GM19452 (cell line): ENCODE results near the gene ZNF48.
A peak's percentile ranks its signal among the peaks of the same experiment; 100 is the strongest.

Experiments used
- ATAC-seq: cut with Tn5 transposase; IDR thresholded peaks from one replicate; pipeline ENCODE4 v1.9.1; 2021; ENCODE audit not compliant: unreplicated experiment

ZNF48 gene

DNA sequence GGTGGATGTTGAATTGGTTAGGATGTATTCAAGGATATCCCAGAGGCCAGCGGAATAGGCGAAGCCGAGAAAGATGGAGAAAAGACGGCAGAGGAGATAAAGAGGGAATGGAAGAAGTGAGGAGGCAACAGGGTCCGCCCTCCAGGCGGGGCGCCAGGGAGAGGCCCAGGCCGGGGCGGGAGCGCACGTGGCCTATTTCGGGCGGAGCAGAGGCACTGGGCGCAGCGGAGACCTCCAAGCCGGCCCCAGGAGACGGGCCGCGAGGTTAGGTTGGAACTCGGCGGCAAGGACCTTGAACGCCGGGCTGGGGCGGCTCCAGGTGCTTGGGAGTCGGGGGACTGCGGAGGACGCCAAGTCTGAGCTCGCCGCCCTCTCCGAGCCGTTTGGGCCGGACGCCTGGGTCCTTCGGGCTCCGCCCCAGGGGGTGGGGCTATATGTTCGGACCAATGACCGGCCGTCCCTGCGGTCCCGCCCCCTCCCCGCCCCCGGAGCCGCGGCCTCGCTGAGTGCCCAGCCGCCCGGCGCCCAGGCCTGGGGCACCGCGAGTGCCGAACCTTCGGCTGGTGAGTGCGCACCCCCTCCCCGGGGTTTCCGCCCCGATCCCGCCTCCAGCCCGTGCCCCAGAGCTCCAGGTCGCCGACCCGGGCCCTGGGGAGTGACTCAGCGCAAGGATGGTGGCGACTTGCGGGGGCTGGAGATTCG lies 12.0 kb downstream of the ZNF48 start, which contains the start of gene ZNF771:
Gene ZNF771 (plus strand): TSS at position 505 of the 702 bp plus-strand sequence. CDS start 448 bp downstream, outside the sequence.
- peak; percentile 75 for ATAC-seq

DNA sequence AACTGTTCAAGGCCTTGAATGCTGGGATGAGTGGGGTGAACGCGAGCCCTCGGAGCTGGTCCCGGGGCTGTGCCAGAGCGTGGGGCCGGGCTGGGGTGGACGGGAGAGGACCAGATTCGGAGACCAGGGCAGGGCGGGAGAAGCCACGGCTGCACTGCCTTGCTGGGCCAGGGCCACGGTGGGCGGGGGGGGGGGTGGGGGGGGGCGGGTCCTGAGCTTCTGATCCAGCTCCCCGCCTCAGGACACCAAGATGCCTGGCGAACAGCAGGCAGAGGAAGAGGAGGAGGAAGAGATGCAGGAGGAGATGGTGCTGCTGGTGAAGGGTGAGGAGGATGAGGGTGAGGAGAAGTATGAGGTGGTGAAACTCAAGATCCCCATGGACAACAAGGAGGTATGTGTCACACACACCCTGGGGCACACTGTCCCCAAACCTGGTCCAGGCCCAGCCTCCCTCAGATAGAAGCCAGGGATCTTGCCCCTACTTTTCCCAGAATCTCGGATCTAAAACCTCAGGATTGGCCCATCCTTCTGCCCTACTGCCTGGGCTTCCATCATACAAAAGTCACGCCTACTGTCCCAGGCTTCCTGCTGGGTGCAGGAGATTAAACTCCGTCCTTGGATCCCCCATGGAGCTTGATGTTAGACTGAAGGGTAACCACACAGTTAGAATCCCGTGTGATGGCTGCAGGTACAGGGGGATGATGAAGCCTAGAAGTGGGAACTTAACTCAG lies 12.7 kb downstream of the ZNF48 start:
- peak; percentile 6 for ATAC-seq

DNA sequence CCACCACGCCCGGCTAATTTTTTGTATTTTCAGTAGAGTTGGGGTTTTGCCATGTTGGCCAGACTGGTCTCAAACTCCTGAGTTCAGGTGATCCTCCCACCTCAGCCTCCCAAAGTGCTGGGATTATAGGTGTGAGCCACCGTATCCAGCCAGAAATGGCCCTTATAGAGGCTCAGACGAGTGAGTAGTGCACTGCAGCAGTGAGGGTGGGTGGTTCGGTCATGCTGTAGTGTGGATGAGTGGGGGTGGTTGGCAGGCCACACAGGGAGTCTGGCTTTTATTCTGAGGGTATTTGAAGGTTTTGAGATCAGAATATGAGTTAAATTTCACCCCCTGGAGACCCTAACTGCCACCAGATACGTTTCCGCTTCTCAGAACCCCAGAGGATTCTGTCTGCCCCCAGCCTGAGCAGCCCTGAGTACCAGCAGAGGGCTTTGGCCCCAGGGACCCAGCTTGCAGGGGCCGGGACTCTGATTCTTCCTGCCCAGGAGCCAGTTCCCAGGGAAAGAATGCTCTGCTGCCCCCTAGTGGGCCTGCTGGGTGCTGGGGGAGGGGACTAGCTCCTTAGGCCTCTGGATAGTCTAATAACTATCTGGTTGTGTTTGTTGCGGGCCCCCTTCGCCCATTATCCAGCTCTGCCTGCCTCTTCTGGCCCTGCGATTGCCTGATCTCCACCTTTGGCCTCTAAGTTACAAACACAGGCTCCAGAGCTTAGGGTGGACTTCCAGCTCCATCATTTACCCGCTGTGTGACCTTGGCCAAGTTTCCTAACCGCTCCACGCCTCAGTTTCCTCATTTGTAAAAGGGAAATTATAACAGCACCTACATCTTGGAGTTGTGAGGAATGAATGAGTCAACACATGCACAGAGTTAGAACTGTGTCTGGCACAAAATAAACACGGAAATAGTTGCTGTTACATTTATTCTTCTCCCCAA lies 14.2 kb downstream of the ZNF48 start:
- ATAC-seq, result no peak

DNA sequence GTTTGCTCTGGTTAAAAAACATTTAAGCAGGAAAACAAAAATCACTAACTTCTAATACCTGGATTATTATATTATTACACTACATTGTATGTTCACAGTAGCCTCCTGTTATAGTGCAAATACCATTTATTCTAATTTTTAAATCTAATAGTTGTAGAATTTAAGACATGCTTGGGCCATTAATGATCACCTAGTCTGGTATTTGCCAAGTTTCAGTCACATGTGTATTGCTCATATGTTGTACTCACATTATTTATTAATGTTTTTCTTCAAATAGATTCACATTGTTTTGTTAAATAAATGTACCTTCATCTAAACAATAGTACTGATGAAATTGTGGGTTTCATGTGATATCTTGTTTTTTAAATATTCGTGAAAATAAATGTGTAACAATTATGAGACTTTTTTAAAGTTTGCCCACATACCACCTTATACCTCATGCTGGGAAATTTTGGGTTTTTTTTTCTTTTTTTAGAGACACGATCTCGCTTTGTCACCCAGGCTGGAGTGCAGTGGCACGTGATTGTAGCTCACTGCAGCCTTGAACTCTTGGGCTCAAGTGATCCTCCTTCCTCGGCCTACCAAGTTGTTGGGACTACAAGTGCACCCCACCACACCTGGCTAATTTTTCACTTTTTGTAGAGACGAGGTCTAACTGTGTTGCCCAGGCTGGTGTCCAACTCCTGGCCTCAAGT lies 18.0 kb downstream of the ZNF48 start:
- no peak for ATAC-seq

DNA sequence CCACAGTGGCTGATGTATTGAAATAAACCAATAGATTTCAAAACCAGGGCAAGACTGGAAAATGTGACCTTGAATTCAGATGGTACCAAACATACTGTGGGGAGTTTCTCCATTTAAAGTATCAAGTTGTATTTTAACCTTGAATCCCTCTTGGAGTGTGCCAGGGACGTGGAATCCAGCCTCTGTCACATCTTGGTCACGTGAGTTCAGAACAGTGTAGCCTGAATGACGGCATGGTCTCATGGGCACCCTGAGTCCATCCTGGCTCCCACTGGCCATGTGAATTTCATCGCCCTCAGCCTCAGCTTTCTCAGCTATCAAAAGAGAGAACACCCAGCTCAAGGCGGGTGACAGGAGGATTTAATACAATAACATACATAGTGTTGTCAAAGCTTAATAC lies 18.9 kb downstream of the ZNF48 start:
- ATAC-seq, result no peak

DNA sequence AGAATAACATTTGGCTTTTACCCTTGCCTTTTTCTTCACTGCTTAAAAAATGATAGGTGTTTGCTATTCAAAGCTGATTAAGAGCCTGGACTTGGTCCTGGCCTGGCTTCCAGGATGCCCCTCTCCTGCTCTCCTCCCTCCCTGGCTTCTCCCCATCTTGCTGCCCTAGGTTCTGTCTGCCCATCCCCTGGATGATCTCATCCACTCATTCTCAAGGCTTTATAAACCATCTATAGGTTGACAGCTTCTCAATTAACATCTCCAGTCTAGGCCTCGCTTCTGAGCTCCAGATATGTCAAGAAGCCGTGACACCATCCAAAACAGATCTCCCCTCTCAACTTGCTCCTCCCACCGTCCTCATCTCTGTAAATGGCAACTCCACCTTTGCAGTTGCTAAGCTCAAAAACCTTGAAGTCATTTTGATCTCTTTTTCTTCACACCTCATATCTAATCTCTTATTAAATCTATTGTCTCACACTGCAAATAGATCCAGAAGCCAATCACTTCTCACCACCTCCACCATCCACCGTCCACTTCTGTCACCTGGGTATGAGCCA lies 20.9 kb downstream of the ZNF48 start:
- ATAC-seq, result no peak

DNA sequence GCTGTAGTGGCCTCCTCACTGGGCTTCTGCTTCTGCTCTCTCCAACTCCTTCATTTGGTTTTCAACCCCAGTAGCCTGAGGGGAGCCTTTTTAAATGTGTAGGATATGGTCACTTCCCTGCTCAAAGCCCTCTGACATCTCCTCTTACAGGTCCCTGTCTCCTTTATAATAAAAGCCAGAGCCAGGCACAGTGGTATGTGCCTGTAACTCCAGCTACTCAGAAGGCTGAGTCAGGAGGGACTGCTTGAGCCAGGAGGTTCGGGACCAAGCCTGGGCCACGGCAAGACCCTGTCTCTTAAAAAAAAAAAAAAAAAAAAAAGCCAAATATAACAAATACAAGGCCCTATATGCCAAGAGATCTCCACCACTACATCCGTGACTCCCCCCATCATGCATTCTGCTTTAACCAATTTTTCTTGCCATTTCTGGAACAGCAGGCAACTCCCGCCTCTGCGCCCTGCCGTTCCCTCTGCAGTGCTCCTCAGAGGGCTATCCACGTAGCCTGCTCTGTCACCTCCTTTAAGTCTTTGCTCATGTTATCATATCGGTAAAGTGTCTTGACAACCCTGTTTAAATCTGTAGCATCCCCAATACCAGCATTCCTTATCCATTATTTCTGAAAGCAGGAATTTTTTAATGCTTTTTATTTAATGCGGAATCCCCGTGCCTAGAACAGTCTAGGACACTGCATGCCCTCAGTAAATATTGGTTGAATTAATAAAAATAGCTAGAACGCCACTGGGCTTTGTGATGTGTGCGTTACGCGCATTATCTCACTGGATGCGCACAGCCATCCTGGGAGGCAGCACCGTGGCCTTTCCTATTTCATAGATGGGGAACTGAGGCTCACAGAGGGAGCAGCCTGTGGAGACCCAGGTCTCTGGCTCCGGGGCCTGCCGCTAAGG lies 21.7 kb downstream of the ZNF48 start:
- ATAC-seq, result no peak

DNA sequence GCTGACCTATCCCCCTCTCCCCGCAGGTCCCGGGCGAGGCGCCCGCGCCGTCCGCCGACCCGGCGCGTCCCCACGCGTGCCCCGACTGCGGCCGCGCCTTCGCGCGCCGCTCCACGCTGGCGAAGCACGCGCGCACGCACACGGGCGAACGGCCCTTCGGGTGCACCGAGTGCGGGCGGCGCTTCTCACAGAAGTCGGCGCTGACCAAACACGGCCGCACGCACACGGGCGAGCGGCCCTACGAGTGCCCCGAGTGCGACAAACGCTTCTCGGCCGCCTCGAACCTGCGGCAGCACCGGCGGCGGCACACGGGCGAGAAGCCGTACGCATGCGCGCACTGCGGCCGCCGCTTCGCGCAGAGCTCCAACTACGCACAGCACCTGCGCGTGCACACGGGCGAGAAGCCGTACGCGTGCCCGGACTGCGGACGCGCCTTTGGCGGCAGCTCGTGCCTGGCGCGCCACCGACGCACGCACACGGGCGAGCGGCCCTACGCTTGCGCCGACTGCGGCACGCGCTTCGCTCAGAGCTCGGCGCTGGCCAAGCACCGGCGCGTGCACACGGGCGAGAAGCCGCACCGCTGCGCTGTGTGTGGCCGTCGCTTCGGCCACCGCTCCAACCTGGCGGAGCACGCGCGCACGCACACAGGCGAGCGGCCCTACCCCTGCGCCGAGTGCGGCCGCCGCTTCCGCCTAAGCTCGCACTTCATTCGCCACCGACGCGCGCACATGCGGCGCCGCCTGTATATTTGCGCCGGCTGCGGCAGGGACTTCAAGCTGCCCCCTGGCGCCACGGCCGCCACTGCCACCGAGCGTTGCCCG lies 22.5 kb downstream of the ZNF48 start:
- peak; percentile 74 for ATAC-seq

DNA sequence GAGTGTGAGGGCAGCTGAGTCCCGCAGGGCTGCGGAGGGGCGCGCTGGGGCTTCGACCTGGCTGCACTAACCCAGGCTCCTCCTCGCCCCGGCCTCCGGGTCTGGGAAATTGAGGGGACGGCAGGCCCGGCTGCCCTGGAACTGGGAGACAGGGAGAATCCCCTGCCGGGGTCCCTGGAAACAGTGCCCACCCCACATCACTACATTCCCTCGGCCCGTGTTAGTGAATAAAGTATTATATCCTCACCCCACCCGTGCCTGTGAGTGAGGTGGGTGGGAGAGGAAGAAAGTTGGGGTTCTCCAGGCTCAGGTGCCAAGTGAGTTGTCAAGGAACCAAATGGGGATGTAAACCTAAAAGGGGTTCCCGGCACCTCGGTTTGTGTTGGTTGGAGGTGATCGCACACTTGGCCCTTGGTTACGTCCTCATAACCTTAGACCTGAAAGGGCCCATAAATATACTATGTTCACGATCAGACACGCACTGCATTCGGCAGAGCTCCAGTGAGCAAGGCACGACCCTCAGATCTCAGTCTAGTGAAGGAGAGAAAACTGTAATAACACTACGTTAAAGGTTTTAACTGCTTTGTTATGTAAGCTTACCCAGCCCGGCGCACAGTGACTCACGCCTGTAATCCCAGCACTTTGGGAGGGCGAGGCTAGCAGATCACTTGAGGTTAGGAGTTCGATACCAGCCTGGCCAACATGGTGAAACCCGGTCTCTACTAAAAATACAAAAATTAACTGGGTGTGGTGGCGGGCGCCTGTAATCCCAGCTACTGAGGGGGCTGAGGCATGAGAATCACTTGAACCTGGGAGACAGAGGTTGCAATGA lies 23.3 kb downstream of the ZNF48 start:
- ATAC-seq, result no peak

DNA sequence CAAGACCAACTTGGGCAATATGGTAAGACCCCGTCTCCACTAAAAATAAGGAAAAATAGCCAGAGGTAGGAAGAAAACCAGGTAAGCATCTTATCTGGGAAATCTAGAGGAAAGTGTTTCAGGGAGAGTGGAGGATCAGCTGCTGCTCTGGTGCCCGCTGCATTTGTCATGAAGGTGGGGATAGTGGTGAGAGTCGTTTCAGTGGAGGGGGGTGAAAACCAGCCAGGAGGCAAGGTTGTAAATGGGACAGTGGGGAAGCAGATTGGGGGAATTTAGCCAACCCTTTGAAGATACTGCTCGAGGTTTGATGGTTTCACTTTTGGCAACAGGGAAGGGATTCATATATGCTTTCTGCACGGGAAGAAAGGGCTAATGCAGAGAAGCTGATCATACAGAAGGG lies 25.8 kb downstream of the ZNF48 start:
- ATAC-seq, result no peak

DNA sequence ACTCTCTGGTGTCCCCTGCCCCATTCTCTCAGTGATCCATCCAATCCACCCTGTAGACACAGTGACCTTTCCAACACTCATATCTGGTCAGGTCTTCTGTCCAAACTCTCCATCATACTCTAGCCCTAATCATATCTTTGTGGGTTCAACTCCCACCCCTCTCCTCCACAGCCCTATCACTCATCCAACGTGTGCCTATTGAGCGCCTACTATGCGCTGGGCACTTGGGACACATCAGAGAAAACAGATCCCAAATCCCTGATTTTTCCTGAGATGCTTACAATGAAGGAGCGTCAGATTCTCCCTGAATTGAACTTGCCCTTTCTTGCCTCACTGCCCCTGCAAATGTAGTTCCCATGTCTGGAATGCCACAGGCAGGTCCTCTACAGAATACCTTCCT lies 32.8 kb downstream of the ZNF48 start:
- no peak for ATAC-seq

DNA sequence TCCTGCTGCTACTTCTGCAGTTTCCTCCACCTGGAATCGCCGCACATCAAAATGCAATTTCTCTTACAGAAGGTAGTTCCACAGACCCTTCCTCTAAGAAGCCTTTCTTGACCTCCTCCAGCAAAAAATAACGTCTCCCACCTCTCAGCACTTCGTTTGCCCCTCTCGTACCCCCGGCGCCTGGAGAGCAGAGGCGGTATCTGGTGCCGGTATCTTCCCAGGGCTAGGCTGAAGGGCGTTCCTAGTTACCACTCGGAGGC lies 34.1 kb downstream of the ZNF48 start:
- ATAC-seq, result no peak

DNA sequence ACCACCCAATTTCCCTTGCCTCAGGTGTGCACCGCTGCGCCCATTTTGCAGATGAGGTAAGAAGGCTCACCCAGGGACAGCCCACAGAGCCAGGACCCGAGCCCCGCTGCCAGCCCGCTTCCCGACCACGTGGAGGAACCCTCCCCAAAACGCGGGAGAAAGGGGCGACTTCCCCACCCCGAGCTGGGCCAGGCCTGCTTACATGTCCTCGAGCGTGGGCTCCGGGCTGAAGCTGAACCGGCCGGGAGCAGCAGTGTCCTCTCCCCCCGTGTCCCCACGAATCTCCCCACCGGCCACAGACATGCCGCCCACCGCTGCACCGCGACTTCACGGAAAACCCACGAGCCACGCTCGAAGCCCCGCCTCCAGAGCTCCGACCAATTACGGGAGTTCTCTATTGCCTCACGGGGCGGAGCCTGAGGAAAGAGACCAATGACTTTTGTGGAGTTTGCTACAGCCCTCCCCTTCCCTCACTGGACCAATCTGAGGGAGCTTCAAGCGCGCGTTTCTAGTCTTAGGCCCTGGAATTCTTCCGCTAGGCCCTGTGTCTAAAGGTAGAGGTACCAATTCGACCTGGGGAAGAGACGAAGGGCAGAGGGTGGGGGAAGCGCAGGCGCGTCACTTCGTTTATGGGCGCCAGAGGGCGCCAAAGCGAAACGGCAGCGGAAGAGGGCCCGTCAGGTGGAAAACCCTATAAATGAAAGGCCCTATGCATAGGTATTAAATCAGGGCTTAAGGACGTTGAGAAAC lies 34.6 kb downstream of the ZNF48 start, which contains the start of gene DCTPP1:
Gene DCTPP1 (minus strand): TSS at position 353 of the 750 bp plus-strand sequence. CDS start 50 bp downstream, at position 303.
- ATAC-seq, result peak; percentile 96

DNA sequence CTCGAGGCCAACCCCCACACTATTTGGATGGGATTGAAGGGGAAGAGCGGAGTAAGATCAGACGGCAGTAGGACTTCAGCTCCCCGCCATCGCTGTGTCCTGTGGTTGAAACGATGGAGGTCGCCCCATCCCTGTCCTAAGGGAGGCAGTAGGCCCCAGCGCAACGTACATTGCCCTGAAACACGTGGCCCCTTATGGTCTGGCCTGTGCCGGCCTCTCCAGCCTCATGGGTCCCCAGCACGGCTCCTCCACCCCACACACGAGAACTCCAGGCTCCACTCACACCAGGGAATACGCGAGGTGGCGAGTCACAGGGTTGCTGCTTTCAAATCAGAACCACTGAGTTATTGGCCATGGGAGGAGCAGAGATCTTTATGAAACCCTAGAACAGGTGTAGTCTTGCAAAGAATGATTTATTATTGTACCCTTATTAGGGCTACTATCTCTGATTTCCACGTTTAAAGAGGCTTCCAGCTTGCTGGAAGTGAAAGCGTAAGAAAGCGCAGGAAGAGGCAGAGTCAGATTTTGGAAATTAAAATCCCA lies 35.3 kb downstream of the ZNF48 start:
- ATAC-seq, result no peak

DNA sequence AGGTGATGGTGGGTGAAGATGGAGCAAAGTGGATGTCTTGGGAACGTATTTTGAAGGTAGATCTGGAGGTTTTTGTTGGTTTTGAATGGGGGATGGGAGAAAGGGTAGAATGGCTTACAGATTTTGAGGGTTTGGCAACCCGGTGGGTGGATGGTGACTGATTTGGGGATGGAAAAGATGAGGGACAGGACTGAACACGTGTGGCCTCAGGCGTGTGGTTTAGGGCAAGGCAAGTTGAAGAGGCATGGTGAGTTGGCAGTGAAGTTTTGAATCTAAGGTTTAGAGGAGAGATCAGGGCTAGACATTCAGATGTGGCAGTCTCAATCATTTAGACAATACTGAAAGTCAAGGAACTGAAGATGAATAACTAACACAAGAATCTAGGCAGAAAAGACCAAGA lies 39.6 kb downstream of the ZNF48 start:
- no peak for ATAC-seq

DNA sequence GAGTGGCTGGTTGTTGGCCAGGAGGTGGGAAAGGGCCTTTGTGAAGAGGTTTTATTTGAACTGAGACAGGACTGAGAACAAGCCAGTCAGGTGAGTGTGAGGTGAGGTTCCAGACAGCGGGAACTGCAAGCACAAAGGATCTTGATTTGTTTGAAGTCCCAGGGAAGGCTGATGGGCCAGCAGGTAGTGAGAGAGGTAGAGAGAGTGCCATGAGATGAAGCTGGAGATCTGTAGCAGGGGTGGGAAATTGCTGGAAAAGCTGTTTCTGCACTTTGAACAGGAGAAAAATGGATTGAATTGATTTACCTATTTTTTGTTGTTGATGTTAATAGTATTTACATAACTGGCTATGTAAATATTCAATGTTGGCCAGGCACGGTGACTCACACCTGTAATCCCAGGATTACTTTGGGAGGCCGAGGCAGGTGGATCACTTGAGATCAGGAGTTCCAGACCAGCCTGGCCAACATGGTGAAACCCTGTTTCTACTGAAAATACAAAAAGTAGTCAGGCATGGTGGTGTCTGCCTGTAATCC lies 42.4 kb downstream of the ZNF48 start:
- no peak for ATAC-seq

DNA sequence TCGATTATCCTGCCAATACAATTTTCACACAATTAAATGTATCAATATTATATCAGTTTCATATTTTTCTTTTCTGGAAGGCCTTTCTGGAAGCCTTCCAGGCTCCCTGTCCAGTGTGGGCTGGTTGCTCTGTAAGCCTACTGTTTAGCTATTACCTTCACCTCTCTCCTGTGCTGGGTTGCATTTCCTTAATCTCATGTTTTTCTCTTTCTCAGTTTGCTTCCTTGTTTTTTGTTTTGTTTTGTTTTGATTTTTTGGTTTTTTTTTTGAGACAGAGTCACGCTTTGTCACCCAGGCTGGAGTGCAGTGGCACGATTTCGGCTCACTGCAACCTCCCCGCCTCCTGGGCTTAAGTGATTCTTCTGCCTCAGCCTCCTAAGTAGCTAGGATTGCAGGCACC lies 43.6 kb downstream of the ZNF48 start:
- ATAC-seq, result no peak
